ENCODE results near the gene KIF4A. TPM values are rescaled to one million over a fixed set of nuclear protein-coding genes. Genes with fewer than 3 reads are reported as not detected.
A peak's percentile ranks its signal among the peaks of the same experiment; 100 is the strongest.

Gene KIF4A
- total RNA-seq, 4 donors from 2014 or later: 0.11 to 0.71 (median 0.13) TPM; not detected in 1

GRCh38 chrX:70452143-70452733 is 162.3 kb downstream of the KIF4A start:
- no peaks in the 10 kb centered on the region for H3K27me3 ChIP-seq
- WGBS, 2 donors: 0 to 1% methylated on average over 13 to 19 of the region's 39 CpGs
- H3K4me3 ChIP-seq (replicated peaks in 1 of 3): peak overlapping the region in 1 of 3 donors; percentile 19
- no peaks in the 10 kb centered on the region for H3K9me3 ChIP-seq
- peak overlapping the region; percentile 21 to 37 (median 36) for H3K27ac ChIP-seq
- DNase-seq: peak; percentile 55 to 58
- no peaks in the 10 kb centered on the region for H3K36me3 ChIP-seq
- intact Hi-C loops (cut with DNase I): loop anchor here (5.0 kb wide), 1 partner anchor 100 kb away; no protein-coding TSS in a partner anchor
- H3K4me1 ChIP-seq: no peaks in the 10 kb centered on the region
- TF ChIP-seq POLR2A (IDR thresholded peaks at IDR 0.05) (no peak), CTCF (IDR thresholded peaks at IDR 0.05) (peak in 4 of 6 experiments; percentile 49 to 65 (median 60))

- H3K4me3 ChIP-seq (replicated peaks in 1 of 3): peak overlapping the region in 1 of 3 donors; percentile 19
- no peaks in the 10 kb centered on the region for H3K27me3 ChIP-seq
- TF ChIP-seq POLR2A (IDR thresholded peaks at IDR 0.05) (no peak), CTCF (IDR thresholded peaks at IDR 0.05) (no peak)
- DNase-seq: no peak
- no peaks in the 10 kb centered on the region for H3K36me3 ChIP-seq
- 60 to 70% methylated on average over 5 of the region's 5 CpGs for WGBS, 2 donors
- no peaks in the 10 kb centered on the region for H3K9me3 ChIP-seq
- intact Hi-C loops (cut with DNase I): loop anchor here (5.0 kb wide), 1 partner anchor 99 kb away; no protein-coding TSS in a partner anchor
- H3K27ac ChIP-seq: no peak overlapping the region
- no peaks in the 10 kb centered on the region for H3K4me1 ChIP-seq
Measured at GRCh38 chrX:70453024-70453618, 163.2 kb downstream of the KIF4A start.

- intact Hi-C loops (cut with DNase I): loop anchor here (5.0 kb wide), 1 partner anchor 98 kb away; no protein-coding TSS in a partner anchor
- Histone ChIP-seq H3K4me1 (no peaks in the 10 kb centered on the region), H3K36me3 (no peaks in the 10 kb centered on the region), H3K27ac (peak overlapping the region; percentile 70 to 92 (median 78)), H3K9me3 (no peaks in the 10 kb centered on the region), H3K27me3 (no peaks in the 10 kb centered on the region), H3K4me3 (replicated peaks in 1 of 3) (peak overlapping the region; percentile 44 to 65 (median 53))
- WGBS, 2 donors: 2 to 3% methylated on average over 6 to 9 of the region's 48 CpGs
- DNase-seq: peak; percentile 94 to 96
- TF ChIP-seq CTCF (IDR thresholded peaks at IDR 0.05) (peak; percentile 56 to 83 (median 79)), POLR2A (IDR thresholded peaks at IDR 0.05) (peak in 1 of 2 donors; percentile 52)
Measured at GRCh38 chrX:70454441-70455365, 164.8 kb downstream of the KIF4A start.

GRCh38 chrX:70455366-70456202 is 165.7 kb downstream of the KIF4A start:
- H3K27ac ChIP-seq: peak overlapping the region; percentile 54 to 92 (median 78)
- intact Hi-C loops (cut with DNase I): no loop called here
- H3K4me1 ChIP-seq: no peaks in the 10 kb centered on the region
- TF ChIP-seq CTCF (IDR thresholded peaks at IDR 0.05): no peak
- TF ChIP-seq POLR2A (IDR thresholded peaks at IDR 0.05): peak in 1 of 2 donors; percentile 8
- H3K9me3 ChIP-seq: no peaks in the 10 kb centered on the region
- H3K27me3 ChIP-seq: no peaks in the 10 kb centered on the region
- 8 to 21% methylated on average over 22 to 26 of the region's 32 CpGs for WGBS, 2 donors
- H3K4me3 ChIP-seq (replicated peaks in 1 of 3): peak overlapping the region; percentile 44 to 65 (median 53)
- H3K36me3 ChIP-seq: no peaks in the 10 kb centered on the region
- peak; percentile 24 to 25 for DNase-seq
